NCI-H128 (cell line): Measurements from ENCODE around the gene PRLR.
"Not testable (repeated sequence)": the region's sequence is repeated elsewhere in the genome, so short reads cannot be mapped to it uniquely, and the experiment has no call there.

Experiments used
- DNase-seq: peaks from one replicate; lab custom pipeline; 2025; ENCODE audit not compliant: unreplicated experiment; lab: John Stamatoyannopoulos, UW

Gene PRLR

GRCh38 chr5:35198075-35198474, 32.2 kb downstream of the PRLR start:
- no peak for DNase-seq

GRCh38 chr5:35197351-35197750, 32.9 kb downstream of the PRLR start:
- no peak for DNase-seq

GRCh38 chr5:35195472-35195852, 34.8 kb downstream of the PRLR start:
- DNase-seq = no peak

- DNase-seq = no peak
These were observed 35.4 kb downstream of the PRLR start for GRCh38 chr5:35194635-35195471.

GRCh38 chr5:35192506-35192905, 37.8 kb downstream of the PRLR start:
- no peak for DNase-seq

GRCh38 chr5:35189801-35190200, 40.5 kb downstream of the PRLR start:
- not testable (repeated sequence) for DNase-seq

- DNase-seq = no peak
These were observed 42.2 kb downstream of the PRLR start for GRCh38 chr5:35188031-35188457.

- DNase-seq = not testable (repeated sequence)
These were observed 42.7 kb downstream of the PRLR start for GRCh38 chr5:35187621-35188020.

GRCh38 chr5:35186749-35187148, 43.5 kb downstream of the PRLR start:
- no peak for DNase-seq

- no peak for DNase-seq
These were observed 44.8 kb downstream of the PRLR start for GRCh38 chr5:35185518-35185917.

GRCh38 chr5:35183556-35183955, 46.7 kb downstream of the PRLR start:
- no peak for DNase-seq

GRCh38 chr5:35182910-35183535, 47.3 kb downstream of the PRLR start:
- DNase-seq = no peak

- no peak for DNase-seq
These were observed 47.8 kb downstream of the PRLR start for GRCh38 chr5:35182486-35182885.

- DNase-seq = no peak
These were observed 50.2 kb downstream of the PRLR start for GRCh38 chr5:35180046-35180445.

- no peak for DNase-seq
These were observed 52.5 kb downstream of the PRLR start for GRCh38 chr5:35177783-35178182.

GRCh38 chr5:35172533-35172932, 57.8 kb downstream of the PRLR start:
- DNase-seq = no peak

- no peak for DNase-seq
These were observed 58.3 kb downstream of the PRLR start for GRCh38 chr5:35171991-35172390.

GRCh38 chr5:35171078-35171477, 59.2 kb downstream of the PRLR start:
- no peak for DNase-seq

- DNase-seq = no peak
These were observed 64.2 kb downstream of the PRLR start for GRCh38 chr5:35166043-35166442.

- no peak for DNase-seq
These were observed 65.3 kb downstream of the PRLR start for GRCh38 chr5:35164860-35165542.

- no peak for DNase-seq
These were observed 66.6 kb downstream of the PRLR start for GRCh38 chr5:35163710-35164033.
